GM18951 (cell line): ENCODE measurements around the gene ATP7B.

ENCODE experiments used
- POLR2A ChIP-seq: IDR thresholded peaks from 4 replicates; pipeline ENCODE4 v1.6.1; 2011; ENCODE audit warnings: mild to moderate bottlenecking; ENCODE audit not compliant: insufficient read length, insufficient read depth; ENCODE audit errors: extremely low read depth
- in situ Hi-C: fragments of 300-500 bp; cut with MboI; formaldehyde crosslinking; loops from one replicate; pipeline ENCODE4 v1.12.0; 2022; ENCODE audit warnings: low sequenced_read_pairs, mixed read lengths, inconsistent platforms; ENCODE audit not compliant: unreplicated experiment

ATP7B gene

GRCh38 chr13:51980908-51981307 lies 30.3 kb downstream of the ATP7B start:
- no peak for TF ChIP-seq POLR2A
- in situ Hi-C loops = no loop called here

DNA sequence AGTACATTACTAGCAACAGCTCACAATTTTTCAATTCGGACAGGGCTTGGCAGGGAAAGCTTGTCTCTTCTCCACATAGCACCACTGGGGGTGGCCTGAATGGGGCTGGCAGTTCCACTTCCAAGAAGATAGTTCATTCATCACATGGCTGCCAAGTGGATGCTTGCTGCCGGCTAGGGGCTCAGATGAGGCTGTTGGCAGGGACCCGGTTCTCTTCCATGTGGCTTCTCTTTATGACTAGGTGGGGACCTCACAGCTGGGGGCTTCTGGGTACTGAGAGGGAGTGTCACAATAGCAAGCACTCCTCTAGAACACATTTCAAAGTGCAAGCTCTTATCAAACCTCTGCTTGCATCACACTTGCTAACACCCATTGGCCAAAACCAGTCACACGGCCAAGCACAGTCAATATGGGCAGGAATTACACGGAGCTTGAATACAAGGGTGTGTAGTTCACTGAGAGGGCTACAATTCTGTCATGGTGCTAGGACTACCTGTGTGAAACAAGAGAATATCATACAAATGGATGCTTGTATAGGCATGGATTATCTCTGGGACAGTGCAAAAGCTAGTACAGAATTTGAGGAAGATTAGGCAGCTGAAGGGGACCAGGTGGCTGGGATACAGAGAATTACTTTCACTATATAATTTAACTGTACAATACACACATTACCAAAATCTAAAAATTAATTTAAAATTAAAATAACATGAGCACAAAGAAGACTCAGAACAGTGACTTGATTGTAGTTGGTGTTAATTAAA lies 32.3 kb downstream of the ATP7B start:
- no peak for TF ChIP-seq POLR2A
- in situ Hi-C loops = no loop called here

GRCh38 chr13:51977625-51978024 lies 33.6 kb downstream of the ATP7B start:
- in situ Hi-C loops = no loop called here
- no peak for TF ChIP-seq POLR2A

GRCh38 chr13:51976890-51977289 lies 34.4 kb downstream of the ATP7B start:
- in situ Hi-C loops = no loop called here
- TF ChIP-seq POLR2A = no peak

DNA sequence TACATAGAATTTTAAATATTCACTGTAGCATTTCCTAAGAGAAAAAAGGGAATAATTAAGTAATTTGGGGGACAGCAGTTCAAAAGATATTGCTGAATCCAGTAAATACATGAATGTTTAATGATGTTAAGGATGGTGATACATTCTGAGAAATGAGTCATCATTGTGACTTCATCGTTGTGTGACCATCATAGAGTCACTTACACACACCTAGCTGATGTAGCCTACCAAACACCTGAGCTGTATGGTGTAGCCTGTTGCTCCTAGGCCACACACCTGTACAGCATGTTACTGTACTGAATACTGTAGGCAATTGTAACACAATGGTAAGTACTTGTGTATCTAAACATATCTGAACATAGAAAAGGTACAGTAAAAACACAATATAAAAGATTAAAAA lies 34.8 kb downstream of the ATP7B start:
- no peak for TF ChIP-seq POLR2A
- in situ Hi-C loops = no loop called here

GRCh38 chr13:51974482-51974881 lies 36.8 kb downstream of the ATP7B start:
- in situ Hi-C loops = no loop called here
- TF ChIP-seq POLR2A = no peak

- no peak for TF ChIP-seq POLR2A
- in situ Hi-C loops = no loop called here
These were observed 39.5 kb downstream of the ATP7B start for GRCh38 chr13:51971520-51972426.

DNA sequence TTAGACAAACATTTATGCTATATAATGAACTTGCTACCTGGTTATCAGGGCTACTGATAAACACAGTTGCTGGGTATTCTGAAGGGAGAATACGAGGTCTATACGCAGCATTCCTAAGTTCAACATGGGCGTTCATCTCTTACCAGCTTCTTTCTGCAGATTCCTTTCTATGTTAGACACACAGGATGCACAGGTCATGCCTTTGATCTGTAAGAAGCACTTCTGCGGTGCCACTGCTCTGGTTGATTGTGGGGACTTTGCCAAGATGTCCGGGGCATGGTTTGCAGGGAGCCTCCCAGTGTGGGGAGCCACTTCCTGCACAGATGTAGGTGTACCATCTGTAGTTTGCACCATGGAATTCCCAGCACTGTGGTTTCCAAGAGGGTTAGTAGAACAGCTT lies 40.9 kb downstream of the ATP7B start:
- no peak for TF ChIP-seq POLR2A
- in situ Hi-C loops = no loop called here

GRCh38 chr13:51967482-51968446 lies 43.5 kb downstream of the ATP7B start:
- in situ Hi-C loops = no loop called here
- no peak for TF ChIP-seq POLR2A

GRCh38 chr13:51966186-51966585 lies 45.1 kb downstream of the ATP7B start:
- in situ Hi-C loops = no loop called here
- no peak for TF ChIP-seq POLR2A

- in situ Hi-C loops = no loop called here
- TF ChIP-seq POLR2A = no peak
These were observed 49.5 kb downstream of the ATP7B start for GRCh38 chr13:51961493-51962403.

- no peak for TF ChIP-seq POLR2A
- in situ Hi-C loops = no loop called here
These were observed 50.5 kb downstream of the ATP7B start for GRCh38 chr13:51960766-51961165.
